Keratinocyte (primary cell): ENCODE results near the gene CAP2. TPM values are rescaled to one million over a fixed set of nuclear protein-coding genes. Genes with fewer than 3 reads are reported as not detected.
"Not testable (repeated sequence)": the region's sequence is repeated elsewhere in the genome, so short reads cannot be mapped to it uniquely, and the experiment has no call there.

Experiments used
- DNase-seq: peaks from one replicate; pipeline ENCODE4 v3.0.0-alpha.2; 2011; ENCODE audit warnings: low read depth, missing footprints, low spot score
- FAIRE-seq: peaks from 2 replicates; lab custom pipeline; 2011; peaks lifted over from hg19 to GRCh38; lab: Jason Lieb, UNC
- H2AFZ ChIP-seq: 2 replicates; pipeline ENCODE4 v1.6.0; 2012; ENCODE audit warnings: low read length, control low read depth, inconsistent platforms; ENCODE audit not compliant: control insufficient read depth
- H3K27ac ChIP-seq: 2 replicates; pipeline ENCODE4 v1.5.1; 2011; ENCODE audit warnings: low read length; ENCODE audit not compliant: control insufficient read depth, insufficient read depth
- H3K27me3 ChIP-seq: 3 replicates; pipeline ENCODE4 v1.6.0; 2011; ENCODE audit warnings: low read length; ENCODE audit not compliant: control insufficient read depth, insufficient read depth; ENCODE audit errors: extremely low read depth
- H3K36me3 ChIP-seq, 2 experiments: 2 replicates in 1 of 2; 3 replicates in 1 of 2; pipeline ENCODE4 v1.5.1; 2011; ENCODE audit warnings: low read length in 2 of 2, mild to moderate bottlenecking in 1 of 2; ENCODE audit not compliant: control insufficient read depth in 2 of 2, insufficient read depth in 2 of 2; ENCODE audit errors: extremely low read depth in 1 of 2
- H3K4me1 ChIP-seq: 3 replicates; pipeline ENCODE4 v1.5.1; 2011; ENCODE audit warnings: low read length; ENCODE audit not compliant: control insufficient read depth, insufficient read depth; ENCODE audit errors: extremely low read depth
- H3K4me2 ChIP-seq: 3 replicates; pipeline ENCODE4 v1.6.0; 2011; ENCODE audit warnings: low read depth, low read length; ENCODE audit not compliant: control insufficient read depth, insufficient read depth; ENCODE audit errors: extremely low read depth
- H3K4me3 ChIP-seq, 3 experiments: fragments of 200-600 bp in 1 of 3; sonication (generic) in 1 of 3; 2 replicates in 2 of 3; 3 replicates in 1 of 3; pipeline ENCODE4 v1.5.1; 2011 to 2016; ENCODE audit warnings: low read length in 3 of 3, mild to moderate bottlenecking in 3 of 3, control low read depth in 2 of 3, inconsistent platforms in 1 of 3, low read depth in 1 of 3, mixed read lengths in 1 of 3, mixed run types in 1 of 3, moderate library complexity in 1 of 3; ENCODE audit not compliant: control insufficient read depth in 2 of 3, insufficient read depth in 2 of 3; ENCODE audit errors: extremely low read depth in 1 of 3
- H3K79me2 ChIP-seq: 2 replicates; pipeline ENCODE4 v1.6.0; 2012; ENCODE audit warnings: low read length; ENCODE audit not compliant: control insufficient read depth, insufficient read depth
- H3K9ac ChIP-seq: 3 replicates; pipeline ENCODE4 v1.6.0; 2011; ENCODE audit warnings: low read length; ENCODE audit not compliant: control insufficient read depth, insufficient read depth; ENCODE audit errors: extremely low read depth
- H3K9me1 ChIP-seq: 3 replicates; pipeline ENCODE4 v1.6.0; 2011; ENCODE audit warnings: low read length; ENCODE audit not compliant: control insufficient read depth, insufficient read depth; ENCODE audit errors: extremely low read depth
- H3K9me3 ChIP-seq: 2 replicates; pipeline ENCODE4 v1.5.1; 2012; ENCODE audit warnings: low read depth, low read length; ENCODE audit not compliant: control insufficient read depth
- H4K20me1 ChIP-seq: 3 replicates; pipeline ENCODE4 v1.6.0; 2011; ENCODE audit warnings: low read length; ENCODE audit not compliant: control insufficient read depth, insufficient read depth; ENCODE audit errors: extremely low read depth
- EZH2 ChIP-seq: IDR thresholded peaks from one replicate; pipeline ENCODE4 v1.6.1; 2012; ENCODE audit warnings: inconsistent platforms, mild to moderate bottlenecking, low read length, moderate library complexity
- dilution Hi-C: fragments of 300-500 bp; cut with MboI; formaldehyde crosslinking; loops from one replicate; pipeline ENCODE4 v1.7.0; 2020; ENCODE audit warnings: low sequenced_read_pairs; ENCODE audit not compliant: extremely low pct_ligation_motif_present
- polyA plus RNA-seq, 5 experiments: library from polyadenylated mRNA; depleted of rRNA in 3 of 5; stranded (reverse) in 3 of 5; stranded (forward) in 1 of 5; unstranded in 1 of 5; fragments of >200 nt; gene quantifications; 1 replicate in 1 of 5; 2 replicates in 3 of 5; 3 replicates in 1 of 5; pipeline versions ENCODE4 v1.2.1 to v1.2.3, GENCODE V29; 2011 to 2012; ENCODE audit warnings: missing spikeins in 2 of 5, low read depth in 1 of 5, low replicate concordance in 1 of 5
- TF ChIP-seq, protein P1 (sequence below), 3 experiments: IDR thresholded peaks in 1 of 3; conservative IDR thresholded peaks in 1 of 3; optimal IDR thresholded peaks in 1 of 3; 2 replicates in 2 of 3; 3 replicates in 1 of 3; pipeline versions ENCODE3 to v1.5.1; 2011; ENCODE audit warnings: low read length in 3 of 3, mild to moderate bottlenecking in 3 of 3, moderate library complexity in 2 of 3, control low read depth in 1 of 3, inconsistent platforms in 1 of 3; ENCODE audit not compliant: insufficient read depth in 2 of 3; ENCODE audit errors: extremely low read depth in 1 of 3

Gene CAP2
- polyA plus RNA-seq, 1 donor (not counting 4 experiments of a cell fraction or from before 2014, with no cell fraction given) = 12.1 TPM

DNA sequence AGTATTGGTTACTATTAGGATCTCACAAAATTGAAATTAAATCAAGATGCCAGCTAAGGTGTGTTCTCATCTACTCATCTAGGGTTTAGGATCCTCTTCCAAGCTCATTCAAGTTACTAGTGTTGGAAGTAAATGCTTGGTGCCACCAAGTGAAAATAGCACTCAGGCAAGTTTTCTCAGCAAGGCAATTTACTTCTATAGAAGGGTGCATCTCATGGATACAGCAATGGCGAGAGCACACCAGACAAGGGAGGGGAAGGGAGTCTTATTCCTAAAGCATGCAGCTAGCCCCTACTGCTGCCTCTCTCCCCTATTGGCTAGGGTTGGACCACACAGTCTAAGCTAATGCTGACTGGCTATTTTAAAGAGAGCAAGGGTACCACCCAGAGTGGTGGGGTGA lies 183.7 kb downstream of the CAP2 start:
- H3K4me3 ChIP-seq = no peak overlapping the region
- TF ChIP-seq, protein P1, sequence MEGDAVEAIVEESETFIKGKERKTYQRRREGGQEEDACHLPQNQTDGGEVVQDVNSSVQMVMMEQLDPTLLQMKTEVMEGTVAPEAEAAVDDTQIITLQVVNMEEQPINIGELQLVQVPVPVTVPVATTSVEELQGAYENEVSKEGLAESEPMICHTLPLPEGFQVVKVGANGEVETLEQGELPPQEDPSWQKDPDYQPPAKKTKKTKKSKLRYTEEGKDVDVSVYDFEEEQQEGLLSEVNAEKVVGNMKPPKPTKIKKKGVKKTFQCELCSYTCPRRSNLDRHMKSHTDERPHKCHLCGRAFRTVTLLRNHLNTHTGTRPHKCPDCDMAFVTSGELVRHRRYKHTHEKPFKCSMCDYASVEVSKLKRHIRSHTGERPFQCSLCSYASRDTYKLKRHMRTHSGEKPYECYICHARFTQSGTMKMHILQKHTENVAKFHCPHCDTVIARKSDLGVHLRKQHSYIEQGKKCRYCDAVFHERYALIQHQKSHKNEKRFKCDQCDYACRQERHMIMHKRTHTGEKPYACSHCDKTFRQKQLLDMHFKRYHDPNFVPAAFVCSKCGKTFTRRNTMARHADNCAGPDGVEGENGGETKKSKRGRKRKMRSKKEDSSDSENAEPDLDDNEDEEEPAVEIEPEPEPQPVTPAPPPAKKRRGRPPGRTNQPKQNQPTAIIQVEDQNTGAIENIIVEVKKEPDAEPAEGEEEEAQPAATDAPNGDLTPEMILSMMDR (optimal IDR thresholded peaks at IDR 0.05 in 1 of 3, IDR thresholded peaks at IDR 0.05 in 1 of 3, conservative IDR thresholded peaks at IDR 0.05 in 1 of 3; ENCODE audit: extremely low read depth in 1 of 3, insufficient read depth in 2 of 3, low read length in 3 of 3) = no peak
- no peak for TF ChIP-seq EZH2
- no peaks in the 10 kb centered on the region for H3K27me3 ChIP-seq
- no peak overlapping the region for H3K9ac ChIP-seq
- peaks cover 3% of the 10 kb centered on the region for H3K9me3 ChIP-seq
- dilution Hi-C loops = loop anchor here (25.0 kb wide), 1 partner anchor 415 kb away; no protein-coding TSS in a partner anchor
- no peak overlapping the region for H2AFZ ChIP-seq
- H3K4me1 ChIP-seq = no peaks in the 10 kb centered on the region
- no peak for FAIRE-seq
- no peak for DNase-seq
- H3K79me2 ChIP-seq = no peaks in the 10 kb centered on the region
- no peaks in the 10 kb centered on the region for H4K20me1 ChIP-seq
- H3K4me2 ChIP-seq = no peak overlapping the region
- H3K27ac ChIP-seq = no peak overlapping the region
- no peaks in the 10 kb centered on the region for H3K36me3 ChIP-seq
- H3K9me1 ChIP-seq = no peaks in the 10 kb centered on the region

DNA sequence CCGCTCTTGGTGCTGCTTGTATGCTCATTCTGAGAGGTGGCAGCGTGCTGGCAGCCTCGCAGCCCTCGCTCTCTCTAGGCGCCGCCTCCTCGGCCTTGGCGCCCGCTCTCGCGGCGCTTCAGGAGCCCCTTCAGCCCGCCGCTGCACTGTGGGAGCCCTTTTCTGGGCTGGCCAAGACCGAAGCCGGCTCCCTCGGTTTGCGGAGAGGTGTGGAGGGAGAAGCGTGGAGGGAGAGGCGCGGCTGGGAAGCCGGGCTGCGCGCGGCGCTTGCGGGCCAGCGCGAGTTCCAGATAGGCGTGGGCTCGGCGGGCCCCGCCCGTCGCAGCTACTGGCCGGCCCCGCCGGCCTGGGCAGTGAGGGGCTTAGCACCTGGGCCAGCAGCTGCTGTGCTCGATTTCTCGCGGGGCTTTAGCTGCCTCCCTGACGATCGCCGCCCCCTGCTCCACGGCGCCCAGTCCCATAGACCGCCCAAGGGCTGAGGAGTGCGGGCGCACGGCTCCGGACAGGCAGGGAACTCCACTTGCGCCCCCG lies 187.2 kb downstream of the CAP2 start:
- H4K20me1 ChIP-seq = no peaks in the 10 kb centered on the region
- no peaks in the 10 kb centered on the region for H3K27me3 ChIP-seq
- H3K4me2 ChIP-seq = peak overlapping the region; percentile 70
- H3K4me3 ChIP-seq = peak overlapping the region; percentile 50 to 58 (median 57)
- dilution Hi-C loops = loop anchor here (25.0 kb wide), 1 partner anchor 418 kb away; no protein-coding TSS in a partner anchor
- H3K9me1 ChIP-seq = no peaks in the 10 kb centered on the region
- FAIRE-seq (no peak), DNase-seq (no peak)
- no peak overlapping the region for H3K27ac ChIP-seq
- no peaks in the 10 kb centered on the region for H3K79me2 ChIP-seq
- TF ChIP-seq EZH2 = no peak
- TF ChIP-seq, protein P1 (optimal IDR thresholded peaks at IDR 0.05 in 1 of 3, IDR thresholded peaks at IDR 0.05 in 1 of 3, conservative IDR thresholded peaks at IDR 0.05 in 1 of 3; ENCODE audit: extremely low read depth in 1 of 3, insufficient read depth in 2 of 3, low read length in 3 of 3) = no peak
- H3K36me3 ChIP-seq = no peaks in the 10 kb centered on the region
- H3K9me3 ChIP-seq = peaks cover 3% of the 10 kb centered on the region
- H3K9ac ChIP-seq = peak overlapping the region; percentile 56
- no peaks in the 10 kb centered on the region for H3K4me1 ChIP-seq
- peak overlapping the region; percentile 59 for H2AFZ ChIP-seq

DNA sequence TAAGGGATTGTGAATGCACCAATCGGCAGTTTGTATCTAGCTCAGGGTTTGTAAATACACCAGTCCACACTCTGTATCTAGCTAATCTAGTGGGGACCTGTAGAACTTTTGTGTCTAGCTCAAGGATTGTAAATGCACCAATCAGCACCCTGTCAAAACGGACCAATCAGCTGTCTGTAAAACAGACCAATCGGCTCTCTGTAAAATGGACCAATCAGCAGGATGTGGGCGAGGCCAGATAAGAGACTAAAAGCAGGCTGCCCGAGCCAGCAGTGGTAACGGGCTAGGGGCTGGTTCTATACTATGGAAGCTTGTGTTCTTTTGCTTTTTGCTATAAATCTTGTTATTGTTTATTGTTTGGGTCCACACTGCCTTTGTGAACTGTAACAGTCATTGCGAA lies 187.9 kb downstream of the CAP2 start:
- H3K9me3 ChIP-seq, H3K9me1 ChIP-seq, H2AFZ ChIP-seq, H3K4me2 ChIP-seq, H4K20me1 ChIP-seq, H3K27me3 ChIP-seq, H3K9ac ChIP-seq, FAIRE-seq, H3K4me3 ChIP-seq, H3K27ac ChIP-seq, H3K36me3 ChIP-seq, H3K79me2 ChIP-seq, H3K4me1 ChIP-seq, DNase-seq: not testable (repeated sequence)
- dilution Hi-C loops = loop anchor here (25.0 kb wide), 1 partner anchor 419 kb away; no protein-coding TSS in a partner anchor
